ENCODE measurements around the gene PRDM16. TPM values are rescaled to one million over a fixed set of nuclear protein-coding genes. Genes with fewer than 3 reads are reported as not detected.

Gene PRDM16
- total RNA-seq, 4 donors from 2014 or later = 5.9 to 41.7 (median 11.2) TPM

GRCh38 chr1:3226701-3227350 is 157.8 kb downstream of the PRDM16 start:
- peaks cover 0 to 15% of the 10 kb centered on the region in 2 donors for H3K27me3 ChIP-seq
- H3K27ac ChIP-seq = peak overlapping the region in 2 of 4 donors; percentile 20 to 88
- TF ChIP-seq, protein P1, sequence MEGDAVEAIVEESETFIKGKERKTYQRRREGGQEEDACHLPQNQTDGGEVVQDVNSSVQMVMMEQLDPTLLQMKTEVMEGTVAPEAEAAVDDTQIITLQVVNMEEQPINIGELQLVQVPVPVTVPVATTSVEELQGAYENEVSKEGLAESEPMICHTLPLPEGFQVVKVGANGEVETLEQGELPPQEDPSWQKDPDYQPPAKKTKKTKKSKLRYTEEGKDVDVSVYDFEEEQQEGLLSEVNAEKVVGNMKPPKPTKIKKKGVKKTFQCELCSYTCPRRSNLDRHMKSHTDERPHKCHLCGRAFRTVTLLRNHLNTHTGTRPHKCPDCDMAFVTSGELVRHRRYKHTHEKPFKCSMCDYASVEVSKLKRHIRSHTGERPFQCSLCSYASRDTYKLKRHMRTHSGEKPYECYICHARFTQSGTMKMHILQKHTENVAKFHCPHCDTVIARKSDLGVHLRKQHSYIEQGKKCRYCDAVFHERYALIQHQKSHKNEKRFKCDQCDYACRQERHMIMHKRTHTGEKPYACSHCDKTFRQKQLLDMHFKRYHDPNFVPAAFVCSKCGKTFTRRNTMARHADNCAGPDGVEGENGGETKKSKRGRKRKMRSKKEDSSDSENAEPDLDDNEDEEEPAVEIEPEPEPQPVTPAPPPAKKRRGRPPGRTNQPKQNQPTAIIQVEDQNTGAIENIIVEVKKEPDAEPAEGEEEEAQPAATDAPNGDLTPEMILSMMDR (IDR thresholded peaks at IDR 0.05) = no peak
- TF ChIP-seq EP300 (IDR thresholded peaks at IDR 0.05) (no peak), POLR2A (IDR thresholded peaks at IDR 0.05) (no peak)
- peaks cover 0 to 41% (median 13%) of the 10 kb centered on the region in 4 donors for H3K4me1 ChIP-seq
- H3K4me3 ChIP-seq = no peak overlapping the region
- no peaks in the 10 kb centered on the region for H3K9me3 ChIP-seq
- 39 to 48% methylated on average over 26 to 27 of the region's 27 CpGs for WGBS, 2 donors
- no peaks in the 10 kb centered on the region for H3K36me3 ChIP-seq
- DNase-seq (ENCODE audit: low spot score in 2 of 2) = no peak

- no peak for DNase-seq (ENCODE audit: low spot score in 2 of 2)
- Histone ChIP-seq H3K27me3 (peaks cover 0 to 15% of the 10 kb centered on the region in 2 donors), H3K9me3 (no peaks in the 10 kb centered on the region), H3K27ac (peak overlapping the region in 2 of 4 donors; percentile 20 to 54), H3K36me3 (no peaks in the 10 kb centered on the region), H3K4me3 (no peak overlapping the region), H3K4me1 (peaks cover 0 to 36% (median 8%) of the 10 kb centered on the region in 4 donors)
- 46 to 53% methylated on average over 14 to 17 of the region's 17 CpGs for WGBS, 2 donors
- TF ChIP-seq POLR2A (IDR thresholded peaks at IDR 0.05) = no peak
- TF ChIP-seq, protein P1 (IDR thresholded peaks at IDR 0.05) = no peak
- no peak for TF ChIP-seq EP300 (IDR thresholded peaks at IDR 0.05)
Observed at GRCh38 chr1:3227351-3227704, 158.3 kb downstream of the PRDM16 start.

DNA sequence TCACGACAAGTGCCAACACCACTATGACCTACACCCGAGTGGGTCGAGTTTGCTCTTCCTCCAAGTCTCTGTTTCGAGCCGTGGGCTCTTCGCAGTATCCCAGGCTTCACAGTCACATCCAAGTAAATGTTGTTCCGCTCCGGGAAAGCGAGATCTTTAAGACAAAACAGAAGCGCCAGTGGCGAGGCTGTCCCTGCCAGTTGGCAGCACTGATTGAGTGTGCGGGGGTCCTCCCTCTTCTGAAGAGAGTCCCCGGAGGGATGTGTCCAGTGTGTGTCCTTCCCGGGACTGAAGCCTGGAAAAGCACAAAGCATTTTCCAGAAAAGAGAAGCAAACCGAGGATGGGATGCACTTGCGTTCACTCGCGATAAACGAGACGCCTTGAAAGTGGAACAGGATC is 158.9 kb downstream of the PRDM16 start:
- TF ChIP-seq POLR2A (IDR thresholded peaks at IDR 0.05) = no peak
- no peak for TF ChIP-seq EP300 (IDR thresholded peaks at IDR 0.05)
- TF ChIP-seq, protein P1 (IDR thresholded peaks at IDR 0.05) = no peak
- Histone ChIP-seq H3K4me1 (peaks cover 0 to 30% (median 4%) of the 10 kb centered on the region in 4 donors), H3K4me3 (no peak overlapping the region), H3K9me3 (no peaks in the 10 kb centered on the region), H3K36me3 (no peaks in the 10 kb centered on the region), H3K27ac (peak overlapping the region in 2 of 4 donors; percentile 20 to 54), H3K27me3 (peaks cover 0 to 15% of the 10 kb centered on the region in 2 donors)
- no peak for DNase-seq (ENCODE audit: low spot score in 2 of 2)
- 82 to 84% methylated on average over 20 of the region's 20 CpGs for WGBS, 2 donors

- Histone ChIP-seq H3K36me3 (no peaks in the 10 kb centered on the region), H3K4me1 (peaks cover 0 to 25% (median 4%) of the 10 kb centered on the region in 4 donors), H3K9me3 (no peaks in the 10 kb centered on the region), H3K27ac (no peak overlapping the region), H3K4me3 (no peak overlapping the region), H3K27me3 (peaks cover 0 to 15% of the 10 kb centered on the region in 2 donors)
- DNase-seq (ENCODE audit: low spot score in 2 of 2) = no peak
- TF ChIP-seq, protein P1 (IDR thresholded peaks at IDR 0.05) = no peak
- TF ChIP-seq EP300 (IDR thresholded peaks at IDR 0.05) (no peak), POLR2A (IDR thresholded peaks at IDR 0.05) (no peak)
- 78 to 85% methylated on average over 14 of the region's 14 CpGs for WGBS, 2 donors
Observed at GRCh38 chr1:3229081-3229725, 160.2 kb downstream of the PRDM16 start.

GRCh38 chr1:3230553-3230952 is 161.6 kb downstream of the PRDM16 start:
- DNase-seq (ENCODE audit: low spot score in 2 of 2) = no peak
- Histone ChIP-seq H3K9me3 (no peaks in the 10 kb centered on the region), H3K4me3 (no peak overlapping the region), H3K27ac (no peak overlapping the region), H3K36me3 (no peaks in the 10 kb centered on the region), H3K4me1 (peaks cover 0 to 24% (median 4%) of the 10 kb centered on the region in 4 donors), H3K27me3 (peaks cover 0 to 9% of the 10 kb centered on the region in 2 donors)
- TF ChIP-seq, protein P1 (IDR thresholded peaks at IDR 0.05) = no peak
- TF ChIP-seq EP300 (IDR thresholded peaks at IDR 0.05) (no peak), POLR2A (IDR thresholded peaks at IDR 0.05) (no peak)
- 76 to 82% methylated on average over 12 to 15 of the region's 15 CpGs for WGBS, 2 donors
